HG02840 (cell line): Measurements from ENCODE around the gene FHL3.

ENCODE experiments used
- ATAC-seq: cut with Tn5 transposase; IDR thresholded peaks from one replicate; pipeline ENCODE4 v1.9.1; 2021; ENCODE audit warnings: mild to moderate bottlenecking, moderate library complexity, moderate number of reproducible peaks; ENCODE audit not compliant: unreplicated experiment, low FRiP score

Gene FHL3

GRCh38 chr1:38014724-38015424 is 9.6 kb upstream of the FHL3 start:
- ATAC-seq = no peak

- no peak for ATAC-seq
These were observed 8.9 kb upstream of the FHL3 start for GRCh38 chr1:38014171-38014570.

GRCh38 chr1:38013227-38013622 is 7.9 kb upstream of the FHL3 start:
- ATAC-seq = no peak

- ATAC-seq = peak; percentile 92
These were observed 7.3 kb upstream of the FHL3 start, which contains the start of gene UTP11 for GRCh38 chr1:38012363-38013226. UTP11 (plus strand) TSS chr1:38012734; CDS start chr1:38012803, 69 bp downstream.

- ATAC-seq = no peak
These were observed 4.5 kb upstream of the FHL3 start for GRCh38 chr1:38009841-38010180.

GRCh38 chr1:38009088-38009840 is 4.0 kb upstream of the FHL3 start:
- ATAC-seq = no peak

- ATAC-seq = no peak
These were observed 904 bp upstream of the FHL3 start for GRCh38 chr1:38006008-38006828.

- no peak for ATAC-seq
These were observed 818 bp downstream of the FHL3 start for GRCh38 chr1:38004284-38005108.

GRCh38 chr1:38003261-38004250 is 1.8 kb downstream of the FHL3 start:
- no peak for ATAC-seq

- ATAC-seq = no peak
These were observed 4.5 kb downstream of the FHL3 start for GRCh38 chr1:38000529-38001455.

GRCh38 chr1:38000233-38000528 is 5.1 kb downstream of the FHL3 start:
- ATAC-seq = no peak

- ATAC-seq = no peak
These were observed 5.7 kb downstream of the FHL3 start for GRCh38 chr1:37999430-38000232.

GRCh38 chr1:37998913-37999429 is 6.3 kb downstream of the FHL3 start:
- ATAC-seq = no peak

- ATAC-seq = no peak
These were observed 7.1 kb downstream of the FHL3 start for GRCh38 chr1:37998089-37998808.

- no peak for ATAC-seq
These were observed 7.8 kb downstream of the FHL3 start for GRCh38 chr1:37997256-37998088.
